ENCODE data around the gene BMP6.

GRCh38 chr6:7726416-7727085 is 652 bp downstream of the BMP6 start:
- TF ChIP-seq CTCF (IDR thresholded peaks at IDR 0.05; ENCODE audit: low read depth, low read length) (no peak), EZH2phosphoT487 (IDR thresholded peaks at IDR 0.05; ENCODE audit: low read depth) (no peak)

Measured in OCI-LY3 (cell line).